ENCODE results near the gene ADCY6.

ADCY6 gene

GRCh38 chr12:48782457-48783395, 6.2 kb downstream of the ADCY6 start:
- DNase-seq: no peak

GRCh38 chr12:48781750-48782456, 7.0 kb downstream of the ADCY6 start:
- DNase-seq: no peak

GRCh38 chr12:48780381-48781025, 8.4 kb downstream of the ADCY6 start:
- DNase-seq: no peak

- no peak for DNase-seq
Measured at GRCh38 chr12:48779869-48780268, 9.0 kb downstream of the ADCY6 start.

- DNase-seq: no peak
Measured at GRCh38 chr12:48777501-48778400, 11.1 kb downstream of the ADCY6 start.

GRCh38 chr12:48776956-48777355, 11.9 kb downstream of the ADCY6 start:
- DNase-seq: no peak

- no peak for DNase-seq
Measured at GRCh38 chr12:48775991-48776649, 12.8 kb downstream of the ADCY6 start.

- no peak for DNase-seq
Measured at GRCh38 chr12:48775299-48775698, 13.6 kb downstream of the ADCY6 start.

GRCh38 chr12:48774516-48774915, 14.4 kb downstream of the ADCY6 start:
- DNase-seq: no peak

- DNase-seq: no peak
Measured at GRCh38 chr12:48773686-48774085, 15.2 kb downstream of the ADCY6 start.

GRCh38 chr12:48771588-48772112, 17.2 kb downstream of the ADCY6 start:
- no peak for DNase-seq

- no peak for DNase-seq
Measured at GRCh38 chr12:48770756-48771155, 18.1 kb downstream of the ADCY6 start.

GRCh38 chr12:48768736-48769135, 20.2 kb downstream of the ADCY6 start:
- DNase-seq: no peak

GRCh38 chr12:48768147-48768546, 20.7 kb downstream of the ADCY6 start:
- DNase-seq: no peak

GRCh38 chr12:48767521-48767920, 21.4 kb downstream of the ADCY6 start:
- DNase-seq: no peak

- no peak for DNase-seq
Measured at GRCh38 chr12:48767047-48767446, 21.8 kb downstream of the ADCY6 start.

GRCh38 chr12:48765753-48766162, 23.1 kb downstream of the ADCY6 start:
- no peak for DNase-seq

- no peak for DNase-seq
Measured at GRCh38 chr12:48764521-48764920, 24.4 kb downstream of the ADCY6 start.

- no peak for DNase-seq
Measured at GRCh38 chr12:48758737-48759136, 30.2 kb downstream of the ADCY6 start.

GRCh38 chr12:48758186-48758585, 30.7 kb downstream of the ADCY6 start:
- DNase-seq: no peak

- DNase-seq: no peak
Measured at GRCh38 chr12:48750769-48751356, 38.0 kb downstream of the ADCY6 start.

Data from NCI-H1105 (cell line).